Caco-2 (cell line): ENCODE measurements around the gene REC8. TPM values are rescaled to one million over a fixed set of nuclear protein-coding genes. Genes with fewer than 3 reads are reported as not detected.
"Not testable (repeated sequence)": the region's sequence is repeated elsewhere in the genome, so short reads cannot be mapped to it uniquely, and the experiment has no call there.

Source experiments
- BruUV-seq: library from RNA; stranded (reverse); fragments of 400-500 nt; replicated peaks from 2 replicates; lab custom pipeline; 2021; lab: Mats Ljungman, UMichigan
- CTCF ChIA-PET: fragments of 300-600 bp; sonication (Branson Sonifier 250); formaldehyde crosslinking; loops from one replicate; lab custom pipeline; 2022; ENCODE audit warnings: antibody characterized with exemption; lab: Charles Lee
- POLR2A ChIA-PET: fragments of 300-600 bp; sonication (Branson Sonifier 250); formaldehyde crosslinking; loops from one replicate; lab custom pipeline; 2022; ENCODE audit warnings: antibody characterized with exemption; lab: Charles Lee
- DNase-seq, 2 experiments: peaks; one replicate each; pipeline versions ENCODE4 v3.0.0 to v3.0.0-alpha.2; 2020 to 2022
- H3K27me3 ChIP-seq: replicated peaks from 2 replicates; pipeline ENCODE4 v1.6.0; 2011; ENCODE audit warnings: low read length; ENCODE audit not compliant: control insufficient read depth, insufficient read depth
- H3K36me3 ChIP-seq: 2 replicates; pipeline ENCODE4 v1.5.1; 2011; ENCODE audit warnings: low read length; ENCODE audit not compliant: control insufficient read depth, insufficient read depth
- H3K4me1 ChIP-seq: fragments of 250-450 bp; sonication (Bioruptor Pico); 2 replicates; pipeline ENCODE4 v1.5.1; 2020; ENCODE audit warnings: mild to moderate bottlenecking
- H3K4me3 ChIP-seq: 2 replicates; pipeline ENCODE4 v1.5.1; 2011; ENCODE audit warnings: low read depth, mild to moderate bottlenecking, control low read depth, low read length
- H3K9me3 ChIP-seq: fragments of 250-450 bp; sonication (Bioruptor Pico); 2 replicates; pipeline ENCODE4 v1.5.1; 2020; ENCODE audit warnings: mild to moderate bottlenecking, moderate library complexity
- H3K27ac Mint-ChIP-seq: one replicate; pipeline ENCODE4 v1.8.0; 2022; ENCODE audit warnings: mixed read lengths; ENCODE audit not compliant: unreplicated experiment
- H3K27me3 Mint-ChIP-seq: one replicate; pipeline ENCODE4 v1.8.0; 2022; ENCODE audit warnings: mixed read lengths; ENCODE audit not compliant: insufficient read depth, unreplicated experiment
- H3K36me3 Mint-ChIP-seq: one replicate; pipeline ENCODE4 v1.8.0; 2022; ENCODE audit warnings: mild to moderate bottlenecking, mixed read lengths; ENCODE audit not compliant: insufficient read depth, unreplicated experiment
- H3K4me1 Mint-ChIP-seq: one replicate; pipeline ENCODE4 v1.8.0; 2022; ENCODE audit warnings: low read depth, mixed read lengths; ENCODE audit not compliant: unreplicated experiment
- H3K4me3 Mint-ChIP-seq: one replicate; pipeline ENCODE4 v1.8.0; 2022; ENCODE audit warnings: mild to moderate bottlenecking, moderate library complexity, mixed read lengths; ENCODE audit not compliant: unreplicated experiment
- H3K9me3 Mint-ChIP-seq: one replicate; pipeline ENCODE4 v1.8.0; 2022; ENCODE audit warnings: mixed read lengths; ENCODE audit not compliant: unreplicated experiment
- intact Hi-C: fragments of 100-400 bp; cut with micrococcal nuclease; formaldehyde crosslinking; loops from one replicate; pipeline ENCODE4 v1.10.0; 2022; ENCODE audit not compliant: unreplicated experiment
- total RNA-seq: library from RNA; stranded (reverse); gene quantifications from 2 replicates; pipeline ENCODE4 v1.2.3, GENCODE V29; 2022
- TF ChIP-seq, protein P1 (sequence below), 2 experiments: fragments of 200-600 bp in 1 of 2; IDR thresholded peaks; 1 replicate in 1 of 2; 2 replicates in 1 of 2; pipeline versions ENCODE4 v1.5.1 to v1.8.0; 2011 to 2022; ENCODE audit warnings: antibody characterized with exemption in 1 of 2, control low read depth in 1 of 2, inconsistent platforms in 1 of 2, low read depth in 1 of 2, low read length in 1 of 2, mild to moderate bottlenecking in 1 of 2, moderate library complexity in 1 of 2; ENCODE audit not compliant: insufficient read depth in 1 of 2, severe bottlenecking in 1 of 2, unreplicated experiment in 1 of 2

Gene REC8
- total RNA-seq, 1 experiment from 2014 or later = 8.4 TPM

DNA sequence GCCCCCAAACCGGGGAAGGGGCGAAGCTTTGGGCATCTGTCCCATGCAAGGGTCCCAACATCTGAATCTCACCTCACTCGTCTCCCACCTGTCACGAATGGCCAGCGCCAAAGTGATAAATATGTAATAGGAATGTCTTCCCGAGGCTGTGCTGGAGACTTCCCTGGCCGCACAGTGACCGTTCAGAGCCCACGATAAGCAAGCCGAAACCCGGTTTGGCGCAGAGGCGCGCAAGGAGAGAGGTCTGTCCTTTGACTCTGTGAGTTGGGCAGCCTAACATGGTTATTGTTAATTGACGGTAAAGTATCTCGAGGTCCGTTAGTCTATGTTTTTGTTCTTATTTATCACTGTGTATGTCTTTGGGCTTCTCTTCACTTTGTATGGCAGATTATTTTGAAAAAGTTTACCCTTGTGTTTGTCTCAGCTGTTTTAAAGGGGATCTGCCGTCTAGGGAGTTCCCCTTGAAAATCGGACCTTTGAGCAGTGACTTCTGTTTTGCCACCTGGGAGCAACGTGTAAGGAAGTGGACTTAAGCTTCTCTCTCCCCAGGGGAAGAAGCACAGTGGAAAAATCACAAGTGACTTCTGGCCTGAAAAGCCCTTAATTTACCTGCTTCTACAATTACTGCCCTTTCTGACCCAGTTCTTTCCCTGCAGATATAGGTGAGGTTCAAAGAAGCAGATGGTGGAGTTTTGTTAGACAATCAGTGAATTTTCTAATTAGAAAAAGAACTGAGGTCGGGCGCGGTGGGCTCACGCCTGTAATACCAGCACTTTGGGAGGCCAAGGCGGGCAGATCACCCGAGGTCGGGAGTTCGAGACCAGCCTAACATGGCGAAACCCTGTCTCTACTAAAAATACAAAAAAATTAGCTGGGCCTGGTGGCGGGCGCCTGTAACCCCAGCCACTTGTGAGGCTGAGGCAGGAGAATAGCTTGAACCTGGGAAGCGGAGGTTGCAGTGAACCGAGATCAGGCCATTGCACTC is 24.5 kb downstream of the REC8 start:
- intact Hi-C loops = no loop called here
- peaks cover 11% of the 10 kb centered on the region for H3K4me1 Mint-ChIP-seq
- TF ChIP-seq, protein P1, sequence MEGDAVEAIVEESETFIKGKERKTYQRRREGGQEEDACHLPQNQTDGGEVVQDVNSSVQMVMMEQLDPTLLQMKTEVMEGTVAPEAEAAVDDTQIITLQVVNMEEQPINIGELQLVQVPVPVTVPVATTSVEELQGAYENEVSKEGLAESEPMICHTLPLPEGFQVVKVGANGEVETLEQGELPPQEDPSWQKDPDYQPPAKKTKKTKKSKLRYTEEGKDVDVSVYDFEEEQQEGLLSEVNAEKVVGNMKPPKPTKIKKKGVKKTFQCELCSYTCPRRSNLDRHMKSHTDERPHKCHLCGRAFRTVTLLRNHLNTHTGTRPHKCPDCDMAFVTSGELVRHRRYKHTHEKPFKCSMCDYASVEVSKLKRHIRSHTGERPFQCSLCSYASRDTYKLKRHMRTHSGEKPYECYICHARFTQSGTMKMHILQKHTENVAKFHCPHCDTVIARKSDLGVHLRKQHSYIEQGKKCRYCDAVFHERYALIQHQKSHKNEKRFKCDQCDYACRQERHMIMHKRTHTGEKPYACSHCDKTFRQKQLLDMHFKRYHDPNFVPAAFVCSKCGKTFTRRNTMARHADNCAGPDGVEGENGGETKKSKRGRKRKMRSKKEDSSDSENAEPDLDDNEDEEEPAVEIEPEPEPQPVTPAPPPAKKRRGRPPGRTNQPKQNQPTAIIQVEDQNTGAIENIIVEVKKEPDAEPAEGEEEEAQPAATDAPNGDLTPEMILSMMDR (IDR thresholded peaks at IDR 0.05; ENCODE audit: insufficient read depth in 1 of 2, low read depth in 1 of 2, low read length in 1 of 2, severe bottlenecking in 1 of 2, unreplicated experiment in 1 of 2) = no peak
- Histone ChIP-seq H3K4me3 (peak overlapping the region; percentile 95), H3K36me3 (no peaks in the 10 kb centered on the region), H3K9me3 (no peaks in the 10 kb centered on the region; the same call in 1 of the 2 replicates), H3K27me3 (no peaks in the 10 kb centered on the region), H3K4me1 (0 out of 2 replicates have a peak, but pooled peaks cover 9% of the 10 kb centered on the region)
- peak overlapping the region; percentile 88 for H3K27ac Mint-ChIP-seq
- DNase-seq = no peak
- TSS peak; percentile 75 for BruUV-seq
- peaks cover 5% of the 10 kb centered on the region for H3K9me3 Mint-ChIP-seq
- peaks cover 56% of the 10 kb centered on the region for H3K36me3 Mint-ChIP-seq
- peak overlapping the region; percentile 84 for H3K4me3 Mint-ChIP-seq
- CTCF ChIA-PET = interaction anchor here (1.2 to 1.6 kb wide), 2 partner anchors 19 to 35 kb away, joined by 4 to 7 read pairs; partner anchors contain the start of genes IRF9 and MDP1
- no peaks in the 10 kb centered on the region for H3K27me3 Mint-ChIP-seq
- POLR2A ChIA-PET = interaction anchor here (0.5 to 2.2 kb wide), 9 partner anchors 17 to 82 kb away, joined by 3 to 28 read pairs (median 7); partner anchors contain the start of genes CHMP4A, DCAF11, EMC9 and IRF9

DNA sequence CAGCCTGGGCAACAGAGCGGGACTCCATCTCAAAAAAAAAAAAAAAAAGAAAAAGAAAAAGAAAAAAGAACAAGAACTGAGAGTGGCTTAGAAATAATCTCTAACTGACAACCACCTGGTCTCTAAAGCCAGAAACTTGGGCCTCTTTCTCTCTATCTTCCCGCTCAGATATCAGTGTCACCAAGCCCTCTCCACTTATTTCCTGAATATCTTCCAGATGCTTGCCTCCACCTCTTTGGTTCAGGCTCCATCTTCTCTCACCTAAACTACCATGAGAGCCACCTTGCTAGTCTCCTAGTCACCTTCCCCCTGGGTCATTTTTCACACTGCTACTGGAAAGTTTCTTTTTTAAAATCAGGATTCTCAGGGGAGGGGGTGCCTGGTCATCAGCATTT is 25.2 kb downstream of the REC8 start:
- no peak overlapping the region for H3K4me3 ChIP-seq
- BruUV-seq = no TSS peak
- H3K9me3 Mint-ChIP-seq = peaks cover 10% of the 10 kb centered on the region
- peak overlapping the region; percentile 84 for H3K4me3 Mint-ChIP-seq
- TF ChIP-seq, protein P1 (IDR thresholded peaks at IDR 0.05; ENCODE audit: insufficient read depth in 1 of 2, low read depth in 1 of 2, low read length in 1 of 2, severe bottlenecking in 1 of 2, unreplicated experiment in 1 of 2) = no peak
- H3K4me1 Mint-ChIP-seq = peaks cover 11% of the 10 kb centered on the region
- no peaks in the 10 kb centered on the region for H3K36me3 ChIP-seq
- H3K4me1 ChIP-seq = 0 out of 2 replicates have a peak, but pooled peaks cover 9% of the 10 kb centered on the region
- no peak for DNase-seq
- H3K36me3 Mint-ChIP-seq = peaks cover 57% of the 10 kb centered on the region
- intact Hi-C loops = no loop called here
- peak overlapping the region; percentile 88 for H3K27ac Mint-ChIP-seq
- H3K27me3 ChIP-seq = no peaks in the 10 kb centered on the region
- H3K9me3 ChIP-seq = no peaks in the 10 kb centered on the region; the same call in 1 of the 2 replicates
- CTCF ChIA-PET = no interaction called here
- POLR2A ChIA-PET = interaction anchor here (1.4 to 2.2 kb wide), 2 partner anchors 16 to 74 kb away, joined by 3 to 28 read pairs; partner anchors contain the start of genes CHMP4A and RABGGTA
- H3K27me3 Mint-ChIP-seq = no peaks in the 10 kb centered on the region

DNA sequence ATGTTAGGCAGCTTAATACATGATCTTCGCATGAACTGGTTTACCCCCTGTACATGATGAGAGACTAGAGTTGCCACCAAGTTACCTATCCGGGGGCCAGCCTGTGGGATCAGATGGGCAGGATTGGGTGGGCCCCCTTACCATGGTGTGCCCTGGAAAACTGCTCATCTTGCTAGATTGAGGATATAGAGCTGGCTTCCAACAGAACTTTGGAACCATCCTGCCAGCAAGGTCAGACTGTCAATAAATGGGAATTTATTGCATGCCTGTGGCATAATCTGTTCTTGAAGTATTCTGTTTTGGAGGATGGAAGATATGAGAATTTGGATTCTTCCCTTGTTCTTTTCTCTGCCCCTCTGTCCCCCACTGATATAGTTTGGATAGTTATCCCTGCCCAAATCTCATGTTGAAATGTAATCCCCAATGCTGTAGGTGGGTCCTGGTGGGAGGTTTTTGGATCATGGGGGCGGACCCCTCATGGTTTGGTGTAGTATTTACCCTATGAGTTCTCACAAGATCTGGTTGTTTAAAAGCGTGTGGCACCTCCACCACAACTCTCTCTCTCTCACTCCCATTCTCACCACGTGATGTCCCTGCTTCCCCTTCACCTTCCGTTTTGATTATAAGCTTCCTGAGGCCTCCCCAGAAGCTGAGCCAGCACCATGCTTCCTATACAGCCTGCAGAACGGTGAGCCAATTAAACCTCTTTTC is 27.1 kb downstream of the REC8 start:
- no TSS peak for BruUV-seq
- H3K36me3 ChIP-seq = no peaks in the 10 kb centered on the region
- TF ChIP-seq, protein P1 (IDR thresholded peaks at IDR 0.05; ENCODE audit: insufficient read depth in 1 of 2, low read depth in 1 of 2, low read length in 1 of 2, severe bottlenecking in 1 of 2, unreplicated experiment in 1 of 2) = no peak
- H3K27me3 ChIP-seq = no peaks in the 10 kb centered on the region
- no peak overlapping the region for H3K4me3 Mint-ChIP-seq
- peaks cover 21% of the 10 kb centered on the region for H3K9me3 Mint-ChIP-seq
- H3K4me1 ChIP-seq = 0 out of 2 replicates have a peak, but pooled peaks cover 9% of the 10 kb centered on the region
- CTCF ChIA-PET = no interaction called here
- POLR2A ChIA-PET = no interaction called here
- H3K27me3 Mint-ChIP-seq = no peaks in the 10 kb centered on the region
- H3K9me3 ChIP-seq = peaks cover 6% of the 10 kb centered on the region
- H3K4me3 ChIP-seq = no peak overlapping the region
- intact Hi-C loops = no loop called here
- no peak overlapping the region for H3K27ac Mint-ChIP-seq
- H3K4me1 Mint-ChIP-seq = peaks cover 11% of the 10 kb centered on the region
- H3K36me3 Mint-ChIP-seq = peaks cover 65% of the 10 kb centered on the region
- no peak for DNase-seq

DNA sequence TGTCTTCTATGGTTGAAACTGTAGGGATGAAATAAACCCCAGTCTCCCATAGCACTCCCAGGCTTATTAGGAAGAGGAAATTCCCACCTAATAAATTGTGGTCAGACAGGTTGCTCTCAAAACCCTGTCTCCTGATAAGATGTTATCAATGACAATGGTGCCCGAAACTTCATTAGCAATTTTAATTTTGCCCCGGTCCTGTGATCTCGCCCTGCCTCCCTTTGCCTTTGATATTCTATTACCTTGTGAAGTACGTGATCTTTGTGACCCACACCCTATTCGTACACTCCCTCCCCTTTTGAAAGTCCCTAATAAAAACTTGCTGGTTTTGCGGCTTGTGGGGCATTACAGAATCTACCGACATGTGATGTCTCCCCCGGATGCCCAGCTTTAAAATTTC is 30.7 kb downstream of the REC8 start:
- H3K27ac Mint-ChIP-seq, H3K36me3 ChIP-seq, H3K4me3 Mint-ChIP-seq, H3K27me3 Mint-ChIP-seq, DNase-seq, H3K27me3 ChIP-seq, intact Hi-C loops, H3K9me3 ChIP-seq, H3K4me1 ChIP-seq, POLR2A ChIA-PET, H3K4me3 ChIP-seq, BruUV-seq, CTCF ChIA-PET: not testable (repeated sequence)
- Mint-ChIP-seq H3K4me1 (peaks cover 11% of the 10 kb centered on the region), H3K36me3 (peaks cover 62% of the 10 kb centered on the region), H3K9me3 (peaks cover 21% of the 10 kb centered on the region)
